ENCODE results near the gene SMIM3. TPM values are rescaled to one million over a fixed set of nuclear protein-coding genes. Genes with fewer than 3 reads are reported as not detected.

SMIM3 gene
- total and polyA plus RNA-seq, 2 of the 8 experiments (the other 6 are each of a cell fraction or from before 2014, with no cell fraction given), result 10.4 to 15.7 TPM

DNA sequence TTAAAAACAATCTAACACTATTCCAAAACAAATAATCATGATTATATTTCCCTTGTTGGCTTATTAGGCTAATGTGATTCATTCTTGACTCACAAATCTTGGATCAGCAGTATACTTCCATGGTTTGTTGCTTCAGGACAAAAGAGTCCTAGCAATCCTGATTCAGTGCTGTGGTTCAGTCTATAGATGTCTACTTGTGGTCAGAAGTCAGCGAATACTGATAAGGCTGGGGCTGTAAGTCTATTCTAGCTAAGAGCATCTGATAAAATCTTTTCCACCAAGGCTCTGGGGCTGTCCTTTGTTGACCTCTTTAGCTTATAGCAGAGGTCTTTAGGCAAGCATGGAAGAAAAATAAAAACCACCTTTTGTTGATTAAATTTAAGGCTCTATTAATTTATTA, 4.4 kb upstream of the SMIM3 start:
- TF ChIP-seq SIN3A (conservative IDR thresholded peaks at IDR 0.05 in 1 of 2, IDR thresholded peaks at IDR 0.05 in 1 of 2; ENCODE audit: low read depth in 1 of 2, low read length in 2 of 2), result no peak
- no peak for TF ChIP-seq RAD21 (IDR thresholded peaks at IDR 0.05 in 1 of 2, conservative IDR thresholded peaks at IDR 0.05 in 1 of 2; ENCODE audit: low read depth in 2 of 2, low read length in 2 of 2)
- TF ChIP-seq RFX5 (IDR thresholded peaks at IDR 0.05; ENCODE audit: borderline replicate concordance, low read depth, low read length), result no peak
- no peak for TF ChIP-seq ASH2L (IDR thresholded peaks at IDR 0.05; ENCODE audit: low read length)
- TF ChIP-seq POLR2AphosphoS5 (IDR thresholded peaks at IDR 0.05; ENCODE audit: low read depth, low read length), result no peak
- TF ChIP-seq PHF8 (conservative IDR thresholded peaks at IDR 0.05; ENCODE audit: low read depth, low read length), result no peak
- no peak for TF ChIP-seq CHD2 (IDR thresholded peaks at IDR 0.05; ENCODE audit: low read length)
- TF ChIP-seq EZH2 (IDR thresholded peaks at IDR 0.05; ENCODE audit: low read depth, low read length, severe bottlenecking), result no peak
- Histone ChIP-seq H3K27ac (ENCODE audit: low read depth, low read length) (no peak overlapping the region), H3K36me3 (ENCODE audit: control insufficient read depth in 2 of 4, insufficient read depth in 4 of 4, low read length in 3 of 4) (no peaks in the 10 kb centered on the region), H3K79me2 (ENCODE audit: control insufficient read depth in 1 of 2, insufficient read depth in 2 of 2, low read length in 2 of 2) (no peaks in the 10 kb centered on the region), H2AFZ (ENCODE audit: low read length) (no peak overlapping the region), H3K9me3 (ENCODE audit: insufficient read depth in 2 of 2, low read depth in 1 of 2, low read length in 1 of 2) (no peaks in the 10 kb centered on the region), H3K18ac (ENCODE audit: extremely low read depth, low read length) (no peak overlapping the region), H3K4me1 (replicated peaks in 1 of 4; ENCODE audit: control insufficient read depth in 3 of 4, insufficient read depth in 4 of 4, low read length in 3 of 4) (peaks cover 0 to 5% (median 2%) of the 10 kb centered on the region in 4 experiments; a peak in 4 of 7 replicates), H2BK20ac (ENCODE audit: low read length) (no peak overlapping the region), H2BK15ac (ENCODE audit: low read length) (no peak overlapping the region), H3K56ac (replicated peaks; ENCODE audit: insufficient read length, low read depth, low read length) (no peak overlapping the region), H3K14ac (ENCODE audit: insufficient read length) (no peak overlapping the region), H3K4me3 (ENCODE audit: extremely low read depth in 1 of 4, insufficient read depth in 2 of 4, low read depth in 3 of 4, low read length in 4 of 4) (no peak overlapping the region), H2BK12ac (ENCODE audit: low read depth, low read length) (no peak overlapping the region), H2BK5ac (ENCODE audit: low read depth, low read length) (no peak overlapping the region), H3K79me1 (ENCODE audit: low read depth, low read length) (no peaks in the 10 kb centered on the region), H4K8ac (ENCODE audit: extremely low read depth, insufficient read depth, low read length) (no peak overlapping the region), H3K4ac (replicated peaks; ENCODE audit: insufficient read length, low read depth, low read length) (no peak overlapping the region), H4K5ac (ENCODE audit: insufficient read length, low read depth, low read length) (no peak overlapping the region), H3K9ac (replicated peaks in 1 of 4; ENCODE audit: extremely low read depth in 1 of 4, low read depth in 3 of 4, low read length in 3 of 4) (no peak overlapping the region), H3K23ac (ENCODE audit: insufficient read length) (no peak overlapping the region), H3K27me3 (replicated peaks in 1 of 4; ENCODE audit: control insufficient read depth in 3 of 4, extremely low read depth in 1 of 4, insufficient read depth in 3 of 4, low read length in 3 of 4) (peaks cover 0 to 8% (median 0%) of the 10 kb centered on the region in 4 experiments; a peak in 3 of 7 replicates), H2AK5ac (ENCODE audit: low read depth, low read length) (no peak overlapping the region), H4K91ac (replicated peaks; ENCODE audit: insufficient read length, low read length) (no peak overlapping the region), H3K4me2 (ENCODE audit: insufficient read depth in 1 of 2, low read depth in 2 of 2, low read length in 2 of 2) (no peak overlapping the region), H4K20me1 (replicated peaks in 1 of 2; ENCODE audit: control insufficient read depth in 1 of 2, insufficient read depth in 2 of 2, low read length in 2 of 2) (no peaks in the 10 kb centered on the region), H3K23me2 (ENCODE audit: low read depth, low read length) (peaks cover 4% of the 10 kb centered on the region; the same call in 1 of the 2 replicates), H2BK120ac (replicated peaks; ENCODE audit: low read depth, low read length) (no peak overlapping the region)
- DNase-seq (ENCODE audit: low read depth in 1 of 2, low spot score in 2 of 2) (no peak), FAIRE-seq (no peak)
- CTCF ChIA-PET (ENCODE audit: partially characterized antibody), result interaction anchor here (1.0 to 2.1 kb wide), 2 partner anchors 10 kb away, joined by 3 to 8 read pairs; no protein-coding TSS in a partner anchor
- POLR2A ChIA-PET (ENCODE audit: partially characterized antibody), result no interaction called here
- 96% methylated on average over 1 of the region's 1 CpG; no CpG with 5 or more reads in 1 of the 2 experiments for WGBS, 2 experiments (ENCODE audit: extremely low coverage in 1 of 2, insufficient coverage in 1 of 2, insufficient read length in 1 of 2, insufficient replicate concordance in 2 of 2, low coverage in 1 of 2, low lambda C conversion rate in 2 of 2, missing lambda C conversion rate in 1 of 2)
